ENCODE results near the gene EXOSC7. TPM values are rescaled to one million over a fixed set of nuclear protein-coding genes. Genes with fewer than 3 reads are reported as not detected.

EXOSC7 gene
- total and polyA plus RNA-seq, 2 of the 4 experiments (the other 2 are of a cell fraction) = 61.6 to 62.2 TPM

DNA sequence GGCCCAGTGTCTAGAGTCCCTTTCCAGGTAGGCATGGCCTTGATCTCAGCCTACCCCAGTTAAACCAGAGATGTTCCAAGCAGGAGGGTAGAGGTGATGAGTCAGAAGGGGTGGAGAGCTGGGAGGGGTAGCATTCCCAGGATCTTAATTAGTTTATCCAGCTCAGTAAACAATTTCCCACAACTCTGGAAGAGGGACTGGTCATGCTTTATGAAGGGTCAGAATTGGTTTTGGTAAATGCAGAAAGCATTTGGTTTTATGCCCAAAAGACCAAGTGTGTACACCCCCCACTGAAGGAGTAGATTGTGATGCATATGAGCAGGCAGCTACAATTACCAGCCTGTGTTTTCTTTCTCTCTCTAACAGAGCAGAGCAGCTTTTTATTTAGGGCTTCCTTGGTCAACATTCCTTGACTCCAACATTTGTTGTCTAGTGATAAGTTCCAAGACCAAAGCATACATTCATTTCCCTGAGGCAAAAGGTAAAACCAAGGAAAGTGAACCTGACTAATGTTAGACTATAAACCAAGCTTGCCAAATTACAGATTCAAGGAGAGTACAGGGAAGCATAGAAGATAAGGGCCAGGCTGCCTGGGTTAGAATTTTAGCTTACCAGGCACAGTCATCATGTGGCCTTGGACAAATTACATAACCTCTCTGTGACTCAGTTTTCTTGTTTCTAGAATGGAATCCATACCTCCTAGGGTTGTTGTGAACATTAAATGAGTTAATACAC lies 17.6 kb downstream of the EXOSC7 start:
- peak overlapping the region; percentile 91 for H2BK20ac ChIP-seq (ENCODE audit: low read depth, low read length)
- 0 out of 2 replicates have a peak overlapping the region, but pooled peaks have one; percentile 11 for H3K23ac ChIP-seq (ENCODE audit: low read depth, low read length)
- ATAC-seq (ENCODE audit: low read depth) (peak; percentile 81), DNase-seq (peak; percentile 79)
- H2BK5ac ChIP-seq (ENCODE audit: low read depth, low read length, poor library complexity, severe bottlenecking) = peak overlapping the region; percentile 86
- H3K4ac ChIP-seq (ENCODE audit: low read depth, low read length) = peak overlapping the region; percentile 67
- H3K56ac ChIP-seq (ENCODE audit: extremely low read depth, insufficient read depth, low read length) = no peak overlapping the region
- H3K79me1 ChIP-seq (ENCODE audit: low read depth in 1 of 2, low read length in 2 of 2) = peaks cover 43 to 76% of the 10 kb centered on the region in 2 experiments
- H3K14ac ChIP-seq (replicated peaks; ENCODE audit: low read depth, low read length) = peak overlapping the region; percentile 51; the same call in 1 of the 2 replicates
- POLR2A ChIA-PET (ENCODE audit: unreplicated experiment) = interaction anchor here (1.4 kb wide), 1 partner anchor 17 kb away, joined by 7 read pairs; no protein-coding TSS in a partner anchor
- no peak overlapping the region for H3K4me3 ChIP-seq (ENCODE audit: insufficient read depth, low read depth, low read length)
- CTCF ChIA-PET = interaction anchor here (1.4 kb wide), 1 partner anchor 28 kb away, joined by 3 read pairs; no protein-coding TSS in a partner anchor
- in situ Hi-C loops (cut with MboI; ENCODE audit: low sequenced_read_pairs) (no loop called here), intact Hi-C loops (cut with micrococcal nuclease) (no loop called here), dilution Hi-C loops (cut with HindIII; ENCODE audit: low sequenced_read_pairs, unreplicated experiment) (no loop called here)
- H2AK5ac ChIP-seq (ENCODE audit: low read depth, low read length) = peak overlapping the region; percentile 27
- H4K5ac ChIP-seq (ENCODE audit: low read depth, low read length) = peak overlapping the region; percentile 52
- peak overlapping the region; percentile 48; the same call in 1 of the 2 replicates for H3K27ac ChIP-seq (ENCODE audit: insufficient read depth, low read length)
- H2AK9ac ChIP-seq (replicated peaks; ENCODE audit: low read depth, low read length, poor library complexity) = no peak overlapping the region
- H4K8ac ChIP-seq (ENCODE audit: low read depth in 2 of 2, low read length in 2 of 2) = 0 out of 4 replicates have a peak overlapping the region, but pooled peaks of 1 of the 2 experiments have one; percentile 7
- 0 out of 2 replicates have a peak, but pooled peaks have one; percentile 34 for TF ChIP-seq FOS (IDR thresholded peaks at IDR 0.05; ENCODE audit: low read depth, low read length)
- TF ChIP-seq ELK1 (IDR thresholded peaks at IDR 0.05; ENCODE audit: borderline replicate concordance, low read depth, low read length) = no peak
- no peak for TF ChIP-seq POLR2A (IDR thresholded peaks at IDR 0.05; ENCODE audit: low read depth, low read length)
- BruUV-seq (replicated peaks) = no TSS peak
- H4K91ac ChIP-seq (ENCODE audit: insufficient read depth, low read depth, low read length) = peak overlapping the region; percentile 54; the same call in 1 of the 2 replicates
- H3K27me3 ChIP-seq (ENCODE audit: control insufficient read depth, insufficient read depth, low read length) = no peaks in the 10 kb centered on the region
- no peak overlapping the region for H3K18ac ChIP-seq (ENCODE audit: low read depth, low read length)
- H3K36me3 ChIP-seq (ENCODE audit: control insufficient read depth, insufficient read depth, low read length) = peaks cover 15% of the 10 kb centered on the region
- H2BK15ac ChIP-seq (ENCODE audit: low read depth, low read length) = peak overlapping the region; percentile 29; the same call in 2 of the 3 replicates
- H3K4me2 ChIP-seq (ENCODE audit: low read depth, low read length) = peak overlapping the region; percentile 9; the same call in 1 of the 2 replicates
- peaks cover 30% of the 10 kb centered on the region for H4K20me1 ChIP-seq (ENCODE audit: insufficient read depth, low read length)
- H3K9me3 ChIP-seq (ENCODE audit: control insufficient read depth, insufficient read depth, low read length) = no peaks in the 10 kb centered on the region
- H3K9ac ChIP-seq (ENCODE audit: low read depth, low read length) = no peak overlapping the region
- H3K9me1 ChIP-seq (ENCODE audit: insufficient read depth, low read length) = peaks cover 35% of the 10 kb centered on the region
- peaks cover 27% of the 10 kb centered on the region for H3K4me1 ChIP-seq (ENCODE audit: control insufficient read depth, insufficient read depth, low read length)
- H2AFZ ChIP-seq (replicated peaks; ENCODE audit: low read length, poor library complexity) = no peak overlapping the region
- H2BK120ac ChIP-seq (ENCODE audit: low read depth, low read length) = peak overlapping the region; percentile 56

All from IMR-90 (cell line).